ENCODE results near the gene THSD8.

THSD8 gene

DNA sequence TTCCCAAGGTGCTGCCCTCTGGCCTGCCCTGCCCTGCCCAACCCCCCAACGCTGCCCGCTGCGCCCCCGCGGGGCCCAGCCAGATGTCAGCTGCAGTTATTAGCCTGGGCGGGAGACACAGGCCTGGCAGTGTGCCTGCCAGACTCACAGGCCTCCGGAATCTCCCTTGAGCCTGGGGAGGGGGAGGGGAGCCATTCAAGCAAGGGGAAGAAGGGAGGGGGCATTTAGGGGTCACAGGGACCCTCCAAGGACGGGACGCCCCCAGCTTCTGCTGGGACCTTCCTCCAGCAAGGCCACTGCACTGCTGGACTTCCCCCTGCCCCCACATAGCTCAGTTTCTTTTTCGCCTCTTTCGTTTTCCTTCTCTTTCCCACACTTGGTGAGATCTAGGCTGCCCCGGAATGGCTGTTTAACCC, 13.2 kb upstream of the THSD8 start:
- peak overlapping the region; percentile 47 for H2AFZ ChIP-seq (ENCODE audit: low read length)
- H3K4me2 ChIP-seq (ENCODE audit: low read depth, low read length), result peak overlapping the region; percentile 96
- no peaks in the 10 kb centered on the region for H3K27me3 ChIP-seq (replicated peaks; ENCODE audit: insufficient read depth, low read length)
- DNase-seq, result peak; percentile 59
- peak overlapping the region; percentile 90 for H3K27ac ChIP-seq (ENCODE audit: low read length)
- H3K9ac ChIP-seq (ENCODE audit: low read length), result peak overlapping the region; percentile 80
- TF ChIP-seq EZH2phosphoT487 (IDR thresholded peaks at IDR 0.05; ENCODE audit: low read length), result no peak
- TF ChIP-seq CTCF (IDR thresholded peaks at IDR 0.05; ENCODE audit: low read length), result peak; percentile 14; the same call in 1 of the 2 replicates
- H3K4me3 ChIP-seq (ENCODE audit: low read length), result peak overlapping the region; percentile 67
- peaks cover 23% of the 10 kb centered on the region for H3K4me1 ChIP-seq (ENCODE audit: low read length)
- peaks cover 46% of the 10 kb centered on the region for H3F3A ChIP-seq (ENCODE audit: insufficient read depth, low read length)
- H3K9me3 ChIP-seq (replicated peaks; ENCODE audit: insufficient read depth, low read length), result no peaks in the 10 kb centered on the region
- H3K79me2 ChIP-seq (ENCODE audit: low read length), result peaks cover 15% of the 10 kb centered on the region
- H4K20me1 ChIP-seq (ENCODE audit: insufficient read depth, low read length), result no peaks in the 10 kb centered on the region
- no peaks in the 10 kb centered on the region for H3K36me3 ChIP-seq (replicated peaks; ENCODE audit: insufficient read depth, low read length)
- H3K9me2 ChIP-seq (replicated peaks; ENCODE audit: insufficient read depth, low read length), result no peaks in the 10 kb centered on the region

- peak overlapping the region; percentile 97 for H3K27ac ChIP-seq (ENCODE audit: low read length)
These were observed 12.6 kb upstream of the THSD8 start for GRCh38 chr19:12789098-12789903.

DNA sequence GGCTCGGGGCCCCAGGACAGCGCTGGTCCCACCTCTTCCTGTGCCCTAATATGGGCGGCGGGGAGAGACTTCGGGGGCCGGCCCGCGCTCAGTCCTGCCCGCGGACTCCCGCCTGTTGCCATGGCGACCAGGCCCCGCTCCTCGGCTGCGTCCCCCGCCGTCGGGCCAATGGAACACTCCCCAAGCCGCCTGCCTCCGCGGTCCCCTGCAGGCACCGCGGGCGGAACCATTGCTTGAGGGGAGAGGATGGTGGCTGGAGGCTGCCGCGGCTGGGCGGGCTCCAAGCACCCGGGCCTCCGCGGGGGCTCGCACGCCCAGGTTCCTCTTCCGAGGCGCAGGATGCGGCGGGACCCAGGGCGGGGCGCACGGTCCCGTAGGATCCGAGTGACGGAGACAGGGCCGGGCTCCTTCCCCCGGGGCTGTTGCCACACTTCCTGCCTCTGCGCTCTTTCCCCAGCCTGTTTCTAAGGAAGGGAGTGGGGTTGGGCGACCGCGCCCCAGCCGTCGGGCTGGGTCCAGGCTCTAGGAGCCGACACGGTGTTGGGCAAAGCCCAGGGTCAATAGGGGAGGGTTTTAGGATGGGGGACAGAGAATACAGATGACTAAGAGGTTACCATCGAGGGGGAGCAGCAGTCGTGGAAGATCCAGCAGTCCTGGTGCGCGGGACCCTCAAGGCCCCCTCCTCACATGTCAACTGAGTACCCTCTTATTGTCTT, 11.8 kb upstream of the THSD8 start:
- Histone ChIP-seq H4K20me1 (ENCODE audit: insufficient read depth, low read length) (no peaks in the 10 kb centered on the region), H3K4me1 (ENCODE audit: low read length) (peaks cover 29% of the 10 kb centered on the region), H3K27me3 (replicated peaks; ENCODE audit: insufficient read depth, low read length) (no peaks in the 10 kb centered on the region), H3F3A (ENCODE audit: insufficient read depth, low read length) (peaks cover 49% of the 10 kb centered on the region), H3K9ac (ENCODE audit: low read length) (peak overlapping the region; percentile 94), H3K36me3 (replicated peaks; ENCODE audit: insufficient read depth, low read length) (no peaks in the 10 kb centered on the region), H3K9me3 (replicated peaks; ENCODE audit: insufficient read depth, low read length) (no peaks in the 10 kb centered on the region), H3K9me2 (replicated peaks; ENCODE audit: insufficient read depth, low read length) (no peaks in the 10 kb centered on the region), H2AFZ (ENCODE audit: low read length) (peak overlapping the region; percentile 54), H3K4me3 (ENCODE audit: low read length) (peak overlapping the region; percentile 93), H3K79me2 (ENCODE audit: low read length) (peaks cover 15% of the 10 kb centered on the region), H3K27ac (ENCODE audit: low read length) (peak overlapping the region; percentile 97), H3K4me2 (ENCODE audit: low read depth, low read length) (peak overlapping the region; percentile 99)
- DNase-seq, result peak; percentile 96
- TF ChIP-seq EZH2 (optimal IDR thresholded peaks at IDR 0.05; ENCODE audit: low read depth, low read length) (no peak), EZH2phosphoT487 (IDR thresholded peaks at IDR 0.05; ENCODE audit: low read length) (no peak)

More at GRCh38 chr19:12789098-12789903, 12.6 kb upstream of the THSD8 start:
- peak overlapping the region; percentile 47 for H2AFZ ChIP-seq (ENCODE audit: low read length)
- peak overlapping the region; percentile 99 for H3K4me2 ChIP-seq (ENCODE audit: low read depth, low read length)
- H3K4me3 ChIP-seq (ENCODE audit: low read length), result peak overlapping the region; percentile 93
- H3K27me3 ChIP-seq (replicated peaks; ENCODE audit: insufficient read depth, low read length), result no peaks in the 10 kb centered on the region
- H4K20me1 ChIP-seq (ENCODE audit: insufficient read depth, low read length), result no peaks in the 10 kb centered on the region
- H3K9ac ChIP-seq (ENCODE audit: low read length), result peak overlapping the region; percentile 94
- peak; percentile 37 for DNase-seq
- no peaks in the 10 kb centered on the region for H3K9me2 ChIP-seq (replicated peaks; ENCODE audit: insufficient read depth, low read length)
- no peaks in the 10 kb centered on the region for H3K36me3 ChIP-seq (replicated peaks; ENCODE audit: insufficient read depth, low read length)
- no peaks in the 10 kb centered on the region for H3K9me3 ChIP-seq (replicated peaks; ENCODE audit: insufficient read depth, low read length)
- H3F3A ChIP-seq (ENCODE audit: insufficient read depth, low read length), result peaks cover 48% of the 10 kb centered on the region
- TF ChIP-seq EZH2phosphoT487 (IDR thresholded peaks at IDR 0.05; ENCODE audit: low read length) (no peak), CTCF (IDR thresholded peaks at IDR 0.05; ENCODE audit: low read length) (no peak), EZH2 (optimal IDR thresholded peaks at IDR 0.05; ENCODE audit: low read depth, low read length) (no peak)
- H3K79me2 ChIP-seq (ENCODE audit: low read length), result peaks cover 15% of the 10 kb centered on the region
- peaks cover 26% of the 10 kb centered on the region for H3K4me1 ChIP-seq (ENCODE audit: low read length)
